ENCODE measurements around the gene SGTA.

SGTA gene

DNA sequence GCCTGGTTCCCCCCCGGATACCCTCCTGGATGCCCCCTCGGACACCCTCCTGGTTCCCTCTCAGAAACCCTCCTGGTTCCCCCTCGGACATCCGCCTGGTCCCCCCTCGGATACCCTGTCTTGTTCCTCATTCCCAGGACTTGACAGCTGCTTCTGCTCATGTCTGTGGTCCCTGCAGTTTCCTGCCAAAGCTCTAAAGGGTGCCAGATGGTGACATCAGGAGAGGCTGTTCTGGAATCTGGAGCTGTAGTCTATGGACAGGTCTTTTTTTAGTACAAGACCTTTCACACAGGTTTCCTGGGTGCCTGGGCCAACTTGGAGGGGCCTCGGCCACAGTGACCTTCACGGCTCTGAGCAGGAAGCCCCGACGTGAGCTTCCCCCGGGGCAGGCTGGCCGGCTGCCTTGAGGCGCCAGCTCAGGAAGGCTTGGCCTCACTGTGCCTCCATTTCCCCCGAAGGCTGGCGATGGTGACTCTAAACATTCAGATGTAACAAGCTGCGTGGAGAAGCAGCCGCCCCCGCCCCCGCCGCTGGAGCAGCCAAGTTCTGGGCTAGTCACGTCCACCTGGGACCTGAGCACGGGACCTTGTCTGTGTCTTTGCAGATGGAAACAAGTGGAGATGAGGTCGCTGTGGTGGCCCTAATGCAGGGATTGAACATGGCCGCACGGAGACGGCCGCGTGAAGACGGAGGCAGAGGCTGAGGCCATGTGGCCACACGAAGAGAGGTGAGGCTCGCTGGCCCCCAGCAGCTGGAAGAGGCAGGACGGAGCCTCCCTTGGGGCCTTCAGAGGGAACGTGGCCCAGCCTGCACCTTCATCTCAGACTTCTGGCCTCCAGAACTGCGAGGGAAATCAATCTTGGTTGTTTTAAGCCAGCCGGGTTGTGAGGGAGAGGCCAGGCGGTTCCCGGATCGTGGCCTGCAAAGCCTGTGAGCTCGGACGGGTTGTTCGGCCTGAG is 12.7 kb downstream of the SGTA start:
- in situ Hi-C loops (cut with MboI; ENCODE audit: low sequenced_read_pairs, unreplicated experiment) = no loop called here
- DNase-seq (ENCODE audit: low spot score) = no peak
- TF ChIP-seq, protein P1, sequence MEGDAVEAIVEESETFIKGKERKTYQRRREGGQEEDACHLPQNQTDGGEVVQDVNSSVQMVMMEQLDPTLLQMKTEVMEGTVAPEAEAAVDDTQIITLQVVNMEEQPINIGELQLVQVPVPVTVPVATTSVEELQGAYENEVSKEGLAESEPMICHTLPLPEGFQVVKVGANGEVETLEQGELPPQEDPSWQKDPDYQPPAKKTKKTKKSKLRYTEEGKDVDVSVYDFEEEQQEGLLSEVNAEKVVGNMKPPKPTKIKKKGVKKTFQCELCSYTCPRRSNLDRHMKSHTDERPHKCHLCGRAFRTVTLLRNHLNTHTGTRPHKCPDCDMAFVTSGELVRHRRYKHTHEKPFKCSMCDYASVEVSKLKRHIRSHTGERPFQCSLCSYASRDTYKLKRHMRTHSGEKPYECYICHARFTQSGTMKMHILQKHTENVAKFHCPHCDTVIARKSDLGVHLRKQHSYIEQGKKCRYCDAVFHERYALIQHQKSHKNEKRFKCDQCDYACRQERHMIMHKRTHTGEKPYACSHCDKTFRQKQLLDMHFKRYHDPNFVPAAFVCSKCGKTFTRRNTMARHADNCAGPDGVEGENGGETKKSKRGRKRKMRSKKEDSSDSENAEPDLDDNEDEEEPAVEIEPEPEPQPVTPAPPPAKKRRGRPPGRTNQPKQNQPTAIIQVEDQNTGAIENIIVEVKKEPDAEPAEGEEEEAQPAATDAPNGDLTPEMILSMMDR (IDR thresholded peaks at IDR 0.05; ENCODE audit: borderline replicate concordance, control extremely low read depth, extremely low read depth, insufficient read depth, missing control alignments) = no peak

DNA sequence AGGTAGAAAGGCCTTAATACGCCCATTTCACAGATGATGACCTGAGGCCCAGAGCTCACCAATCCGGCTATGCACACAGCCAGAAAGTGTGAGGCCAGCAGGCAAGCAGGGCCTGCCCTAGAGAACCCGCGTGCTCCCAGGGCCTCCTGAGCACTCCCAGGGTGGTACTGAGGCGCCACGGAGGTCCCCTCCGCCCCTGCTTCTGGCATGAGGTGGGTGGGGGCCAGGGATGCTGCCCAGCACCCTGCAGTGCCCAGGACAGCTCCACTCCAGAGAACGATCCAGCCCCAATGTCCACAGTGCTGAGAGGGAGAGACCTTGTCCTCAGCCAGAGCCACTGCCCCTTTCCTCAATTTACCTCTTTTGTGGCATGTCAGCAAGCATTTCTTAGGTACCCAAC is 13.9 kb downstream of the SGTA start:
- in situ Hi-C loops (cut with MboI; ENCODE audit: low sequenced_read_pairs, unreplicated experiment) = no loop called here
- DNase-seq (ENCODE audit: low spot score) = no peak

DNA sequence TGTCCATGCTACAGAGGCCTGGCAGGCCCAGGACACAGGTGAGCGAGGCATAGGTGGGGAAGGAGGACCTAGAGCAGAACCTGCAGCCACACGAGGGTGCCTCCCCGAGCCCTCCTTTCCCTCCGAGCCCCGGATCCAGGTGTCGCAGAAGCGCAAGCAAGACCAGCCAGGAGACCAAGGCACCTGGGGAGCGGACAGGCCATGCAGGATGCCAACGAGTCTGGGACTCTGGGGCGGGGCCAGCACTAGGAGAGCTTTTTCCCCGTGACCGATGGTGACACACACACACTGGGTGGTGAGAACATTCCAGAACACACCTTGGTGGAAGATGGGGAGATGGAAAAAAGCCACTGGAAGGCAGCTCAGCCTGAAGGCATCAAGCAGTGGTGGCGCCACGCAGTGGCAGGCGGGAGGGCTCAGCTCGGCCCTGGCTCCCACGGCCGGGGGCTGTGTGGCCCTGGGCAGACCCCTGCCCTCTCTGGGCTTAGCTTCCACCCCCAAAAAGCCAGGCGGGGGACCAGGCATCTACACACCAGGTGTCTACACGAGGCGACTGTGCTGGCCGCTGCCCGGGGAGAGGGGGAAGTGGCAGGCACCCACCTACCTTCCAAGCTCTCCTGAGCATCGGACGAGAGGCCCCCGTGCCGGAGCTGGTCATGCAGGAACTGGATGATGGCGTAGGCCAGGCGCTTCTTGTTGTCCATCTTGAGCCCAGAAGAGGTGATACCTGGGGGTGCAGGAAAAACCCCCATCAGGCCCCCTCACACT is 14.5 kb downstream of the SGTA start:
- in situ Hi-C loops (cut with MboI; ENCODE audit: low sequenced_read_pairs, unreplicated experiment) = no loop called here
- no peak for DNase-seq (ENCODE audit: low spot score)
- TF ChIP-seq, protein P1 (IDR thresholded peaks at IDR 0.05; ENCODE audit: borderline replicate concordance, control extremely low read depth, extremely low read depth, insufficient read depth, missing control alignments) = no peak

More for the DNA sequence above, 13.9 kb downstream of the SGTA start:
- TF ChIP-seq, protein P1 (IDR thresholded peaks at IDR 0.05; ENCODE audit: borderline replicate concordance, control extremely low read depth, extremely low read depth, insufficient read depth, missing control alignments) = no peak

DNA sequence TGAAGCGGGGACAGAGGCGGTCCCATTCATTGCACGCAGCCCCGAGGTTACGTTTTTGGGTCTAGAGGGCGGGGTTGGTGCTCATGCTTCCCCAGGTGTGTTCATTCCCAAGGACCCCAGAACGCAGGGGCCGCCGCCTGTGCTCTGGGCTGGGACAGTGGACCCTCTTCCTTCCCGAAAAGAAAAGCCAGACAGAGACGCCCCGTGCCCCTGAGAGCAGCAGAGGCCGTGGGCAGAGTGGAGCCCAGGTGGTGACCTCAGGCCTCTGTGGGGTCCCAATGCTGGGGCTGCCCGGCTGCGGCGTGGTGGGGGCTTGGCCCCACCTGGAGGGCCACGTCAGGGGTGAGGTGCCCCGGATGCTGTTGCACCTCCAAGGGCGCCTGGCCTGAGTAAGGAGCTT is 15.4 kb downstream of the SGTA start:
- in situ Hi-C loops (cut with MboI; ENCODE audit: low sequenced_read_pairs, unreplicated experiment) = no loop called here
- no peak for DNase-seq (ENCODE audit: low spot score)
- TF ChIP-seq, protein P1 (IDR thresholded peaks at IDR 0.05; ENCODE audit: borderline replicate concordance, control extremely low read depth, extremely low read depth, insufficient read depth, missing control alignments) = no peak

DNA sequence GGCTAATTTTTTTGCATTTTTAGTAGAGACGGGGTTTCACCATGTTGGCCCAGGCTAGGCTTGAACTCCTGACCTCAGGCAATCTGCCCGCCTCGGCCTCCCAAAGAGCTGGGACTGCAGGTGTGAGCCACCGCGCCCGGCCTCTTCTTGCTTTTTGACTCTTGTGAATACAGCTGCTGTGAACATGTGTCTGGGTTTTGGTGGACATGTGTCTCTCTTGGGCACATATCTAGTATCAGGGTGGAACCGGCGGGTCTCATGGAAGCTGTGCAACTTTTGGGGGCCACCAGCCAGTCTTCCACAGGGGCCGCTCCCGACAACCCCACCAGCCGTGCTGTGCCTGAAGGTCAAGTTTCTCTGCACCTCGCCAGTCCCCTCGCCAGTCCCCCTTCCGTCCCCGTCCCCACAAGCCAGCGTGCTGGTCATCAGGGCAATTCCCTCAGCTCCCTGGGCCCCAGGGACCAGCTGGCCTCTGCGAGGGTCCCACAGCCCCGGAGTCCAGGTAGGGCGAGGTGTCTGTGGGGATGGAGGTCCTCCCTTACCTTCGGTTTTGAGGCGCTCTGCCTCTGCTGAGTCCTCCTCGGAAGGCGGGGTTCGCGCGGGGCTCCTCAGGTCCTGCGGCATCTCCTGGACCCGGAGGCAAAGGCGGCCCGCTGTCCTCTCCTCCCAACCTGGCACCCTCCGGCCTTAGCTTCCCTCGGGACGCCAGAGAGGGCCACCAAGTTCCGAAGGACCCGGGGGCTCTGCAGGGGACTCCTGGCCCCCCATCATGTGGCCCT is 16.3 kb downstream of the SGTA start:
- DNase-seq (ENCODE audit: low spot score) = no peak
- TF ChIP-seq, protein P1 (IDR thresholded peaks at IDR 0.05; ENCODE audit: borderline replicate concordance, control extremely low read depth, extremely low read depth, insufficient read depth, missing control alignments) = no peak
- in situ Hi-C loops (cut with MboI; ENCODE audit: low sequenced_read_pairs, unreplicated experiment) = no loop called here

DNA sequence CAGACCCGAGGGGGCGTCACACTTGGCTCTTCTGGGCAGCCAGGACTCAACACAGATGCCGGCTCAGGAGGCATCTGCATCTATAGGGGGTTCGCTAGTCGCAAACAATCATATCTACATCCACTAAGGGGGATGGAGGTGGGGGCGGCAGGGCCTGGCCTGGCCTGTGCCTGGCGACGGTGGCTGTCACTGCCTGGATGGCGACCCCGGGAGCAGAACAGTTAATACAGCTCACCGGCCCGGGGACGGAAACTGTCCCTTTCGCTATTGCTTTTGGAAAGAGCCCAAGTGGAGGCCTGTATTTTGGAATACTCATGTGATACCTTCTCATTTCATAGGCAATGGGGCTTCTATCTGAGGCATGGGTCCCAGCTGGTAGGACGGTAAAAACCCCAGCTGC is 17.7 kb downstream of the SGTA start:
- in situ Hi-C loops (cut with MboI; ENCODE audit: low sequenced_read_pairs, unreplicated experiment) = no loop called here
- DNase-seq (ENCODE audit: low spot score) = no peak
- TF ChIP-seq, protein P1 (IDR thresholded peaks at IDR 0.05; ENCODE audit: borderline replicate concordance, control extremely low read depth, extremely low read depth, insufficient read depth, missing control alignments) = no peak

Measured in GM13976 (cell line).